Measurements from ENCODE around the gene MARCHF9. TPM values are rescaled to one million over a fixed set of nuclear protein-coding genes. Genes with fewer than 3 reads are reported as not detected.
A peak's percentile ranks its signal among the peaks of the same experiment; 100 is the strongest.

The MARCHF9 gene
- total RNA-seq, 1 experiment from 2014 or later, result 5.5 TPM

GRCh38 chr12:57724003-57724935, 30.6 kb upstream of the MARCHF9 start:
- DNase-seq (ENCODE audit: low read depth), result no peak

GRCh38 chr12:57724936-57725740, 29.8 kb upstream of the MARCHF9 start:
- DNase-seq (ENCODE audit: low read depth), result no peak

- DNase-seq (ENCODE audit: low read depth), result no peak
Measured at GRCh38 chr12:57725851-57726150, 29.1 kb upstream of the MARCHF9 start.

- peak; percentile 94 for DNase-seq (ENCODE audit: low read depth)
Measured at GRCh38 chr12:57726151-57726883, 28.6 kb upstream of the MARCHF9 start.

GRCh38 chr12:57726884-57727757, 27.8 kb upstream of the MARCHF9 start:
- no peak for DNase-seq (ENCODE audit: low read depth)

GRCh38 chr12:57727758-57728395, 27.0 kb upstream of the MARCHF9 start:
- DNase-seq (ENCODE audit: low read depth), result no peak

GRCh38 chr12:57729321-57729844, 25.5 kb upstream of the MARCHF9 start:
- no peak for DNase-seq (ENCODE audit: low read depth)

- no peak for DNase-seq (ENCODE audit: low read depth)
Measured at GRCh38 chr12:57730336-57731067, 24.4 kb upstream of the MARCHF9 start.

GRCh38 chr12:57731411-57732080, 23.4 kb upstream of the MARCHF9 start:
- DNase-seq (ENCODE audit: low read depth), result no peak

- no peak for DNase-seq (ENCODE audit: low read depth)
Measured at GRCh38 chr12:57732270-57732669, 22.6 kb upstream of the MARCHF9 start.

- DNase-seq (ENCODE audit: low read depth), result no peak
Measured at GRCh38 chr12:57732726-57733593, 21.9 kb upstream of the MARCHF9 start.

GRCh38 chr12:57733928-57734327, 21.0 kb upstream of the MARCHF9 start:
- DNase-seq (ENCODE audit: low read depth), result no peak

- DNase-seq (ENCODE audit: low read depth), result no peak
Measured at GRCh38 chr12:57734591-57734990, 20.3 kb upstream of the MARCHF9 start.

GRCh38 chr12:57735198-57735855, 19.6 kb upstream of the MARCHF9 start:
- no peak for DNase-seq (ENCODE audit: low read depth)

GRCh38 chr12:57735952-57736740, 18.8 kb upstream of the MARCHF9 start:
- DNase-seq (ENCODE audit: low read depth), result peak; percentile 72

GRCh38 chr12:57736741-57737466, 18.0 kb upstream of the MARCHF9 start:
- DNase-seq (ENCODE audit: low read depth), result no peak
